ENCODE data around the gene TGDS.

TGDS gene

DNA sequence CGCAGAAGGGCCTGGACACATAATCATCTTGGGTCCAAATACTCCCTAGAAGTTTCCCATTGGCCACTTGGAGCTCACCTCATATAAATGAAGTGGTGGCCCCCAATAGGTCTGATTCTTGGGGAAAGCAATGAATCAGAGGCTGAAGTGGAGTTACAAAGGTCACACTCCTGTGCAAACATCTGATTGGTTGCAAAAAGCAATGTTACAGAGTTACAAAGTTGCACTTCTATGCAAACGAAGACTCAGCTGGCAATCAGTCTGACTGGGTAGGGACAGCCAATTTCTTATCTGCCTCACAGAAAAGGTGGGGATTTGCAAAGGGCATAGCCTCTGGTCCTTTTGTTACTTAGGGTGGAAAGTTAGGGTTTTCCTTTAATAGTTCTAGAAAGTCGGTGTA is 3.9 kb upstream of the TGDS start:
- Histone ChIP-seq H3K9ac (ENCODE audit: low read length) (no peak overlapping the region), H2BK5ac (ENCODE audit: low read length) (no peak overlapping the region), H3K4ac (ENCODE audit: low read depth, low read length) (no peak overlapping the region), H2BK15ac (replicated peaks; ENCODE audit: low read depth) (no peak overlapping the region), H3K4me1 (ENCODE audit: control insufficient read depth, low read depth, low read length) (peaks cover 4% of the 10 kb centered on the region), H3K23ac (ENCODE audit: low read length) (no peak overlapping the region), H3K27ac (ENCODE audit: low read depth, low read length) (no peak overlapping the region), H3K27me3 (ENCODE audit: insufficient read depth, low read length, poor library complexity) (peaks cover 5% of the 10 kb centered on the region), H2BK120ac (ENCODE audit: low read depth, low read length) (no peak overlapping the region), H4K5ac (ENCODE audit: low read length) (no peak overlapping the region), H2AK5ac (ENCODE audit: low read length) (no peak overlapping the region), H3K4me2 (ENCODE audit: low read length) (no peak overlapping the region), H4K8ac (ENCODE audit: low read depth, low read length) (no peak overlapping the region), H3K79me2 (ENCODE audit: control insufficient read depth, insufficient read depth, low read length) (peaks cover 9% of the 10 kb centered on the region), H3K56ac (ENCODE audit: low read length) (no peak overlapping the region), H3K36me3 (ENCODE audit: control insufficient read depth, insufficient read depth, low read length) (no peaks in the 10 kb centered on the region), H3K4me3 (ENCODE audit: low read length) (no peak overlapping the region), H3K79me1 (ENCODE audit: low read length) (peaks cover 7% of the 10 kb centered on the region), H3K18ac (ENCODE audit: low read length) (no peak overlapping the region)
- no CpG with 5 or more reads among the region's 3 CpGs for WGBS (ENCODE audit: extremely low coverage, insufficient coverage, low lambda C conversion rate)
- DNase-seq: no peak

DNA sequence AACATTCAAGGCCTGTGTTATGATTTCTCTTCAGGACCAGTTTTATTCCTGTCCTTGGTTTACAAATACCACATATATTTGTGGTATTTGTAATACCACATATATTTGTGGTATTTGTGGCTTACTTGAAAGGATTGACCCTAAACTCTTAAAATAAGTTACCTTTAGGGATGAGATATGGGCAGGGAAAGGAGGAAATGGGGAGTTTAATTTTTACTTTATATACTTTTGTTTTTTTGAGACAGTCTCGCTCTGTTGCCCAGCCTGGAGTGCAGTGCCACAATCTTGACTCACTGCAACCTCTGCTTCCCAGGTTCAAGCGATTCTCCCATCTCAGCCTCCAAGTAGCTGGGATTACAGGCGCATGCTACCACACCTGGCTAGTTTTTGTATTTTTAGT is 2.3 kb upstream of the TGDS start:
- Histone ChIP-seq H3K36me3 (ENCODE audit: control insufficient read depth, insufficient read depth, low read length) (no peaks in the 10 kb centered on the region), H3K4me2 (ENCODE audit: low read length) (no peak overlapping the region), H2BK15ac (replicated peaks; ENCODE audit: low read depth) (no peak overlapping the region), H3K27me3 (ENCODE audit: insufficient read depth, low read length, poor library complexity) (peaks cover 5% of the 10 kb centered on the region), H2BK5ac (ENCODE audit: low read length) (no peak overlapping the region), H3K4me3 (ENCODE audit: low read length) (no peak overlapping the region), H2BK120ac (ENCODE audit: low read depth, low read length) (no peak overlapping the region), H3K27ac (ENCODE audit: low read depth, low read length) (no peak overlapping the region), H3K4ac (ENCODE audit: low read depth, low read length) (no peak overlapping the region), H3K23ac (ENCODE audit: low read length) (no peak overlapping the region), H2AK5ac (ENCODE audit: low read length) (no peak overlapping the region), H3K79me2 (ENCODE audit: control insufficient read depth, insufficient read depth, low read length) (peaks cover 17% of the 10 kb centered on the region), H4K5ac (ENCODE audit: low read length) (no peak overlapping the region), H4K8ac (ENCODE audit: low read depth, low read length) (no peak overlapping the region), H3K9ac (ENCODE audit: low read length) (no peak overlapping the region), H3K79me1 (ENCODE audit: low read length) (peaks cover 12% of the 10 kb centered on the region), H3K18ac (ENCODE audit: low read length) (no peak overlapping the region), H3K4me1 (ENCODE audit: control insufficient read depth, low read depth, low read length) (peaks cover 10% of the 10 kb centered on the region), H3K56ac (ENCODE audit: low read length) (no peak overlapping the region)
- no CpG with 5 or more reads among the region's 3 CpGs for WGBS (ENCODE audit: extremely low coverage, insufficient coverage, low lambda C conversion rate)
- no peak for DNase-seq

DNA sequence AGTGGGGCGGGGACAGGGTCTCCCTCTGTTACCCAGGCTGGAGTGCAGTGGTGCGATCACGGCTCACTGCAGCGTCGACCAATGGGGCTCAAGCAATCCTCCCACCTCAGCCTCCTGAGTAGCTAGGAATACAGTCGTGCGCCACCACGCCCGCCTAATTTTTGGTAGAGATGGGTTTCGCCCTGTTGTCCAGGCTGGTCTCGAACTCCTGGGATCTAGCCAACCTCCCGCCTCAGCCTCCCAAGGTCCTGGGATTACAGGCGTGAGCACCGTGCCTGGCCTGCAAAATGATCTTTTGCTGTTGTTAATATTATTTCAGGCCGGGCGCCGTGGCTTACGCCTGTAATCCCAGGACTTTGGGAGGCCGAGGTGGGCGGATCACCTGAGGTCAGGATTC is 621 bp upstream of the TGDS start:
- Histone ChIP-seq H3K4ac (ENCODE audit: low read depth, low read length) (no peak overlapping the region), H2AK5ac (ENCODE audit: low read length) (no peak overlapping the region), H2BK15ac (replicated peaks; ENCODE audit: low read depth) (no peak overlapping the region), H3K27me3 (ENCODE audit: insufficient read depth, low read length, poor library complexity) (peaks cover 5% of the 10 kb centered on the region), H4K5ac (ENCODE audit: low read length) (no peak overlapping the region), H3K23ac (ENCODE audit: low read length) (no peak overlapping the region), H3K4me3 (ENCODE audit: low read length) (no peak overlapping the region), H3K27ac (ENCODE audit: low read depth, low read length) (no peak overlapping the region), H3K4me2 (ENCODE audit: low read length) (peak overlapping the region; percentile 60), H3K79me1 (ENCODE audit: low read length) (peaks cover 12% of the 10 kb centered on the region), H3K18ac (ENCODE audit: low read length) (no peak overlapping the region), H4K8ac (ENCODE audit: low read depth, low read length) (no peak overlapping the region), H2BK5ac (ENCODE audit: low read length) (no peak overlapping the region), H3K56ac (ENCODE audit: low read length) (peak overlapping the region; percentile 62), H3K79me2 (ENCODE audit: control insufficient read depth, insufficient read depth, low read length) (peaks cover 15% of the 10 kb centered on the region), H3K36me3 (ENCODE audit: control insufficient read depth, insufficient read depth, low read length) (no peaks in the 10 kb centered on the region), H2BK120ac (ENCODE audit: low read depth, low read length) (no peak overlapping the region), H3K9ac (ENCODE audit: low read length) (peak overlapping the region; percentile 40), H3K4me1 (ENCODE audit: control insufficient read depth, low read depth, low read length) (peaks cover 10% of the 10 kb centered on the region)
- DNase-seq: no peak
- WGBS (ENCODE audit: extremely low coverage, insufficient coverage, low lambda C conversion rate): no CpG with 5 or more reads among the region's 20 CpGs

DNA sequence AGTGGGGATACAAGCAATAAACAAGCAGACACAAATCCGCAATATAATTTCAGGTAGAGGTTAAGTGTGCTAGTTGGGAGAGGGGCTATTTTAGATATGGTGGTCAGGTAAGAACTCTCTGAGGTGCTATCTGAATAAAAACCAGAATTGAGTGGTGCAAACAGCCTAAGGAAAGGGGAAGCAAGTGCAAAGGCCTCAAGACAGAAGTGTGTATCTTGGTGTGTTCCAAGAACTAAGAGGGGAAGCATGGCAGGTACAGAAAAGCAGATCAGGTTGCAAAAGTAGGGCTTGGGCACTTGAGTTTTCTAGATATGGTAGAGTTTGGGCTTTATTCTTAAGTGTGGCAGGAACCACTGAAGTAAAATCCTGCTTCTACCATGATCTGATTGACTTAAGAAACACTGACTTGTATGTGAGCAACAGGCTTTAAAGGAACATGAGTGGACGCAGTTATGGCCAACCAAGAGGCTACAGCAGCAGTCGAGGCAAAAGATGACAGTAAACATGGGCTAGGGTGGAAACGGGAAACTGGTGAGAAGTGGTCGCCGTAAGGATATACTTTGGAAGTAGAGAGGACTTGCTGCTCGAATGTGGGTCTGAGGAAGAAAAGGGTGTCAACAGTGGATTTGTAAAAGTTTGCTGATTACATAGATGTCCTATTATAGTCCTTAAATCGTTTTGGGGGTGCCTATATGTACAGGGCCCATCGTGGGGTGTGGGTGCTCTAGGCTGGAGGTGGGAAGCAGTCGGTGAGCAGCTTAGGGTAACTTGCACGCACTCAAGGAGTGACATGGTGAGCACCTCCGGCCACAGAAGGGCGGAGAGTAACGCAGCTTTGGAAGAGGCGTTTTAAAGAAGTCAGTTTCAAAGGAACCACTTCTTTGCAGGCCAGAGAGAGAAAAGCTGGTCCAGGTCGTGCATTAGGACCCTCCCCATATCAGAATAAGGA is 677 bp downstream of the TGDS start:
- no peak overlapping the region for H4K8ac ChIP-seq (ENCODE audit: low read depth, low read length)

DNA sequence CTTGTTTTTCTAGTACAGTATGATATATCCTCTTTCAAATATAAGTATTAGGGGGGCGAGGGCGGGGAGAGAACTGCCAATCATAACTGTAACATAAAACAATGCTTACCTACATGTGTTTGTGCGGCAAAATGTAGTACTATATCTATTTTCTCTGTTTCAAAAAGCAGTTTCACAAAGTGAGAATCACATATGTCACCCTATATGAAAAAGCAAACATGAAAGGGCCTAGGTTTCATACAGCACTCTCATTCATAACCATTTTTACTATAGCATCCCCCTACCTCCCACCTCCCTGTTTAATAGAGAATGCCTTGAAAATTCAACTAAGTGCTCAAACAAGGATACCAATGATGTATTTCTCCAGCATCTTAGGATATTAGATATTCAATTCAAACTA is 5.2 kb downstream of the TGDS start:
- H3K18ac ChIP-seq (ENCODE audit: low read length): no peak overlapping the region
- H3K36me3 ChIP-seq (ENCODE audit: control insufficient read depth, insufficient read depth, low read length): no peaks in the 10 kb centered on the region
- DNase-seq: no peak

More for the DNA sequence above, 677 bp downstream of the TGDS start:
- Histone ChIP-seq H3K27me3 (ENCODE audit: insufficient read depth, low read length, poor library complexity) (no peaks in the 10 kb centered on the region), H3K36me3 (ENCODE audit: control insufficient read depth, insufficient read depth, low read length) (no peaks in the 10 kb centered on the region), H3K27ac (ENCODE audit: low read depth, low read length) (peak overlapping the region; percentile 35), H3K18ac (ENCODE audit: low read length) (peak overlapping the region; percentile 77), H2BK120ac (ENCODE audit: low read depth, low read length) (no peak overlapping the region), H3K79me2 (ENCODE audit: control insufficient read depth, insufficient read depth, low read length) (peaks cover 15% of the 10 kb centered on the region), H2BK15ac (replicated peaks; ENCODE audit: low read depth) (no peak overlapping the region), H3K79me1 (ENCODE audit: low read length) (peaks cover 12% of the 10 kb centered on the region), H2AK5ac (ENCODE audit: low read length) (peak overlapping the region; percentile 55), H3K4ac (ENCODE audit: low read depth, low read length) (peak overlapping the region; percentile 73), H2BK5ac (ENCODE audit: low read length) (peak overlapping the region; percentile 17), H3K4me1 (ENCODE audit: control insufficient read depth, low read depth, low read length) (peaks cover 10% of the 10 kb centered on the region), H3K23ac (ENCODE audit: low read length) (peak overlapping the region; percentile 87), H3K4me3 (ENCODE audit: low read length) (peak overlapping the region; percentile 75), H4K5ac (ENCODE audit: low read length) (peak overlapping the region; percentile 39), H3K56ac (ENCODE audit: low read length) (peak overlapping the region; percentile 95), H3K4me2 (ENCODE audit: low read length) (peak overlapping the region; percentile 99), H3K9ac (ENCODE audit: low read length) (peak overlapping the region; percentile 84)
- WGBS (ENCODE audit: extremely low coverage, insufficient coverage, low lambda C conversion rate): no CpG with 5 or more reads among the region's 16 CpGs
- peak; percentile 32 for DNase-seq

More for the DNA sequence above, 5.2 kb downstream of the TGDS start:
- no peak overlapping the region for H2BK15ac ChIP-seq (replicated peaks; ENCODE audit: low read depth)
- no peak overlapping the region for H2BK120ac ChIP-seq (ENCODE audit: low read depth, low read length)
- no peak overlapping the region for H4K5ac ChIP-seq (ENCODE audit: low read length)
- no peak overlapping the region for H3K27ac ChIP-seq (ENCODE audit: low read depth, low read length)
- H4K8ac ChIP-seq (ENCODE audit: low read depth, low read length): no peak overlapping the region
- no peak overlapping the region for H3K4ac ChIP-seq (ENCODE audit: low read depth, low read length)
- H3K4me2 ChIP-seq (ENCODE audit: low read length): no peak overlapping the region
- peaks cover 10% of the 10 kb centered on the region for H3K4me1 ChIP-seq (ENCODE audit: control insufficient read depth, low read depth, low read length)
- H2BK5ac ChIP-seq (ENCODE audit: low read length): no peak overlapping the region
- H3K9ac ChIP-seq (ENCODE audit: low read length): no peak overlapping the region
- H3K79me1 ChIP-seq (ENCODE audit: low read length): peaks cover 12% of the 10 kb centered on the region
- H3K23ac ChIP-seq (ENCODE audit: low read length): no peak overlapping the region
- no peak overlapping the region for H2AK5ac ChIP-seq (ENCODE audit: low read length)
- peaks cover 15% of the 10 kb centered on the region for H3K79me2 ChIP-seq (ENCODE audit: control insufficient read depth, insufficient read depth, low read length)
- H3K4me3 ChIP-seq (ENCODE audit: low read length): no peak overlapping the region
- no CpG with 5 or more reads among the region's 3 CpGs for WGBS (ENCODE audit: extremely low coverage, insufficient coverage, low lambda C conversion rate)
- H3K27me3 ChIP-seq (ENCODE audit: insufficient read depth, low read length, poor library complexity): no peaks in the 10 kb centered on the region
- H3K56ac ChIP-seq (ENCODE audit: low read length): no peak overlapping the region
